ENCODE results near the gene GNAT3. TPM values are rescaled to one million over a fixed set of nuclear protein-coding genes. Genes with fewer than 3 reads are reported as not detected.

The GNAT3 gene
- total RNA-seq (not detected), total RNA-seq (0 reads per million in 2 donors)

DNA sequence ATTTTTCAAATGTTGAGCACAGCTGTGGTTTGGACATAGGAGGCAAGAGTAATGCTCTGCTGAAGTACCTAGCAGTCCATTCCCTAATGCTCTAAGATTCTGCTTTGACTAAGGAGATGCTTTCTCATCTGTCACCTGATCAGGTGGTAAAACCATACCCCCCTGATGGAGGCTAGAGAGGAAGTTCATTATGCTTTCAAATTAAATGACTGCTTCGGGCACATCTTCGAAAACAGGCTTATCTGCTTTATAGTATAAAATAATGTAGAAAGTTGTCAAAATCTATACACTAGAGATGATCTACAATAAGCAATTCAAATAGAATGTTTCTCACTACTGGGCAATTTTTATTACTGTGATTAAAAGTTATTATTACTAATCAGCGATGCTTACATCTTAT, at the start of gene GNAT3:
Gene GNAT3 (minus strand): TSS at position 101 of the 400 bp plus-strand sequence. CDS start 138 bp downstream, outside the sequence.
- ATAC-seq (no peak), DNase-seq (no peak)
- Mint-ChIP-seq H3K4me3 (no peak within 1 kb of the TSS), H3K27me3 (no peaks in the 10 kb centered on the region), H3K4me1 (no peaks in the 10 kb centered on the region), H3K27ac (no peak within 1 kb of the TSS), H3K36me3 (ENCODE audit: low read depth) (no peaks in the 10 kb centered on the region)
- H3K9me3 ChIP-seq (ENCODE audit: control insufficient read depth, low read length, poor library complexity, severe bottlenecking) = no peaks in the 10 kb centered on the region

DNA sequence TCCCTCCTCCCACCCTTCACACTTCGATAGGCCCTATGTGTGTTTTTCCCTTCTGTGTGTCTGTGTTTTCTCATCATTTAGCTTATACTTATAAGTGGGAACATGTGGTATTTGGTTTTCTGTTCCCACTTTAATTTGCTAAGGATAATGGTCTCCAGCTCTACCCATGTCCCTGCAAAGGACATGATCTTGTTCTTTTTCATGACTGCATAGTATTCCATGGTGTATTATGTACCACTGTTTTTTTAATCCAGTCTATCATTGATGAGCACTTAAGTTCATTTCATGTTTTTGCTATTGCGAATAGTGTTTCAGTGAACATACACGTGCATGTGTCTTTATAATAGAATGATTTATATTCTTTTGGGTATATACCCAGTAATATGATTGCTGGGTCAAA, 46.3 kb upstream of the GNAT3 start:
- Mint-ChIP-seq H3K27ac (no peak overlapping the region), H3K27me3 (no peaks in the 10 kb centered on the region), H3K36me3 (ENCODE audit: low read depth) (no peaks in the 10 kb centered on the region), H3K4me3 (no peak overlapping the region), H3K4me1 (no peaks in the 10 kb centered on the region)
- ATAC-seq = no peak
- H3K9me3 ChIP-seq (ENCODE audit: control insufficient read depth, low read length, poor library complexity, severe bottlenecking) = no peaks in the 10 kb centered on the region
- DNase-seq = no peak

DNA sequence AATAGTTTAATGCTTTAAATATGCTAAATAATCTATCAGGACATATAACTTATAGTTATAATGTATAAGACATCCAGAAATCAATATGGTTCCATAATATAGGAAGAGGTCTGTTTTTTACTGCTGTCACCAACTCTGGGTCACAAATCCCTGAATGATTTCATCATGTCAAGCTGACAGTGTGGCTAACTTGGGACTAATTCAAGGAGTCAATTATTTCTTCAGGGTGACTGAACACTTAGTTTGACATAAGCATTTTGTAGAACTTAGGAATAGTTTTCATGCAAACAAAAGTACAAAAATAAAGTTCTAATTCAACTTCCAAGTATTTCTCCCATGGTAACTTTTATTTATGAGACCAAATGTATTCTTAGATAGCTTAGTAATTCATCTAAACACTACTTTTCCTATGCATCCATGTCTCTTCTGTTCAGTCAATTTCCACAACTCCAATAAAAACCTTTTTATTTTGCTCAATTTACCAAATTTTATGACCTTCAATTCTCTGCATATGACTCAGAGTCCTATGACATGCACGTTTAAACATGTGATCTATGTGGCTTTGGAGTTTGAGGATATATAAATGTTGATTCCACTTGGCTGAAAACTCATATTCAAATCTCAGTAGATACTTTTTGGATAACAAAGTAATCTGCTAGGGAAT, 40.3 kb upstream of the GNAT3 start:
- no peaks in the 10 kb centered on the region for H3K36me3 Mint-ChIP-seq (ENCODE audit: low read depth)
- no peak for ATAC-seq
- H3K4me1 Mint-ChIP-seq = no peaks in the 10 kb centered on the region
- H3K9me3 ChIP-seq (ENCODE audit: control insufficient read depth, low read length, poor library complexity, severe bottlenecking) = no peaks in the 10 kb centered on the region
- no peak overlapping the region for H3K4me3 Mint-ChIP-seq
- no peaks in the 10 kb centered on the region for H3K27me3 Mint-ChIP-seq
- no peak overlapping the region for H3K27ac Mint-ChIP-seq
- DNase-seq = no peak

DNA sequence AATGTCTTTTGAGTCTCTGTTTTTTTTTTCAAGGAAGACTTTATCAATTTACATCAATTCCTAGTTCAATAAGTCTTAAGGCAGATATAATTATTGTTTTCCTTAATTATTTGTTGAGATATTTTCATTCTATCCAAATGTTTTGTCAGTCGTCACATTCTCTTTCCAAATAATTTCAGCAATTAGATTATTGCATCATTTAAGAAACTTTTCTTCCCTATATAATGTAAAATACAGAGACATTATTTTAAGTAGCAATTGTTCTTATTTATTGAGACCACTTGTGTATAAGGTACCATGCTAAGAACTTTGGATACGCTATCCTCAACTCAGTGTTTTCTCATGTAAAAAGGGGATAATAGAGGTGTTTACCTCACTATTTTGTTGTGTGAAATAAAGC, 38.1 kb upstream of the GNAT3 start:
- H3K27me3 Mint-ChIP-seq = no peaks in the 10 kb centered on the region
- H3K9me3 ChIP-seq (ENCODE audit: control insufficient read depth, low read length, poor library complexity, severe bottlenecking) = no peaks in the 10 kb centered on the region
- H3K27ac Mint-ChIP-seq = no peak overlapping the region
- ATAC-seq (no peak), DNase-seq (no peak)
- no peaks in the 10 kb centered on the region for H3K36me3 Mint-ChIP-seq (ENCODE audit: low read depth)
- no peaks in the 10 kb centered on the region for H3K4me1 Mint-ChIP-seq
- H3K4me3 Mint-ChIP-seq = no peak overlapping the region

DNA sequence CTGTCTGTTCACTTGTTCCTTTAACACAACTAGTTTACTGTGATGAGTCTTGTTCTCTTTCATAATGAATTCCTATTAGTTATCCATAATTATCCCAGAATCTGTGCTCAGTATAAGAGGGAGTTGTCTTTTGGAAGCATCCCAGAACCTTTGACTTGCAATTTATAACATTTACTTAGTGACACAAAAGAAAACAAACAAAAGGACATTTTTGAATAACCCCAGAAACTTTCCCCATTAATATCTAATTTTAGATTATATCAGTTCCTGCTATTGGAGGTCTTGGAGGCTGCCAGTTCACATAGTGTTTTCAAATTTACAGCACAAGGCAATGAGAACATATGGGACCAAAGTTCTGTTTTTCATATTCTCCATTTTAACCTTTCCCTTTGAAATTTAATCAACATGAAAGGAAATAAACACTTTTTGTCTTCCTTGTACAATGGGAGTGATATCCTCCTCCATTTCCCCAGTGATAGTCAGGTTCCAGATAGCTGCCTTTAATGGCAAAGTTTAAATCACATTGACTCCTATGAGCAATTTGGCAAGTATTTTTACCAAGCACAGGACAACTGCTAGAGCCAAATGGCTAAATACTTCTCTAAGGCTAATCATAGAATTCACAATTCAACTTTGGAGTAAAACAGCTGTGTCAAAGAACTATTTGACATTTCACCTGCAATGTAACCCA, 37.1 kb upstream of the GNAT3 start:
- Mint-ChIP-seq H3K27ac (no peak overlapping the region), H3K27me3 (no peaks in the 10 kb centered on the region), H3K4me1 (no peaks in the 10 kb centered on the region), H3K4me3 (no peak overlapping the region), H3K36me3 (ENCODE audit: low read depth) (no peaks in the 10 kb centered on the region)
- H3K9me3 ChIP-seq (ENCODE audit: control insufficient read depth, low read length, poor library complexity, severe bottlenecking) = no peaks in the 10 kb centered on the region
- ATAC-seq (no peak), DNase-seq (no peak)

DNA sequence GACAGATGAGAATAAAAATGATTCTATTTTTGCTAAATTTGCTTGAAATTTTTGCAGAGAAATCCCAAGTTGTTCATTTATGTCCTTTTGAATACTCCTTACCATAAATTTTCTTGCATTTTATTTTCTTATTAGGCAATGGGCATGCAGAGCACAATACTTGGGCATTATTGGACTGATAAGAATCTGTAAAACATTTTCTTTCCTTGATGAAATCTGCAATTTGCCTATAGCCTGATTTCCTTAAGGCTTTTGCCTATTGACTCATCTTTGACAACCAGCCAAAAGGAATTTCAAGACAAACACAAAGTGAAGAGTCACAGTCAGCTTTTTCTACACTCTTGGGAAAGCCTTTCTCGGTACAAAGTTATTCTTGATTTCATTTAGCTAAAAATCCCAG, 30.5 kb upstream of the GNAT3 start:
- Mint-ChIP-seq H3K4me1 (no peaks in the 10 kb centered on the region), H3K4me3 (no peak overlapping the region), H3K27ac (no peak overlapping the region), H3K36me3 (ENCODE audit: low read depth) (no peaks in the 10 kb centered on the region), H3K27me3 (no peaks in the 10 kb centered on the region)
- ATAC-seq (no peak), DNase-seq (no peak)
- no peaks in the 10 kb centered on the region for H3K9me3 ChIP-seq (ENCODE audit: control insufficient read depth, low read length, poor library complexity, severe bottlenecking)

DNA sequence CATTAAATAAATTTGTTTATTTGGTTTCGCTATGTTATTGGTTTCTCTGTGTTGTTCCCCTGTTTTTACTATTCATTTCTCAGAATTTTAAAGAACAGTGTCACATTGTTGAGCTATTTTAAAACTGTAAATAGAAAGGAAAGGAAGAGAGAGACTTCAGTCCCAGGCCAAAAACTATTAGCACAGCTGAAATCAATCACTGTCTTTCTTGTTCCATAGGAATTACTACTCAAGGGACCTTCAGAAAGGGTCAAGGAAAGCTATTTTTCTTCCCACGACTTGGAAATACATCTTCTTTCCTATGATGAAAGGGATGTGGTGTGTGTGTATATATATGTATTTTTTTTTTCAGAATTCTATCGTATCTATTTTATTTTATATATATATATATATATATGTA, 29.0 kb upstream of the GNAT3 start:
- DNase-seq = no peak
- Mint-ChIP-seq H3K4me1 (no peaks in the 10 kb centered on the region), H3K27me3 (no peaks in the 10 kb centered on the region), H3K4me3 (no peak overlapping the region), H3K36me3 (ENCODE audit: low read depth) (no peaks in the 10 kb centered on the region), H3K27ac (no peak overlapping the region)
- no peak for ATAC-seq
- H3K9me3 ChIP-seq (ENCODE audit: control insufficient read depth, low read length, poor library complexity, severe bottlenecking) = no peaks in the 10 kb centered on the region

DNA sequence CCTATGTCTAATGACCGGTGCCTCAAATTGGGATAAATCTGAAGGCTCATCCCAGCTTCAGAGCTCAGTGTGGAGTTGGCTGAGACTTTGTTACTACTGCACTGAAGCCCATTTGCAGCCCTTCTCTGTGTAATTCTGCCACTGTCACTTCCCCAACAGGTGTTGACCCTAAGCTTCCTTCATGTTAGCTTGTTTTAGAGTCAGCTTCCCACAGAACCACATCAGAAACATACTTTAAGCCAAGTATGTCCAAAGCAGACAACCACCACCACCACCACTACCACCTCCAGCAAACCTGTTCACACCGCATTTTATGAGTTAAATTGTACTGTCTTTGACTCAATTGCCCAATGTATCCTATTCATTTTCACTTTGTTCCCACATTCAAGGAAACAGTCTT, 25.2 kb upstream of the GNAT3 start:
- no peaks in the 10 kb centered on the region for H3K9me3 ChIP-seq (ENCODE audit: control insufficient read depth, low read length, poor library complexity, severe bottlenecking)
- H3K27ac Mint-ChIP-seq = no peak overlapping the region
- H3K4me1 Mint-ChIP-seq = no peaks in the 10 kb centered on the region
- no peak overlapping the region for H3K4me3 Mint-ChIP-seq
- H3K36me3 Mint-ChIP-seq (ENCODE audit: low read depth) = no peaks in the 10 kb centered on the region
- DNase-seq (no peak), ATAC-seq (no peak)
- H3K27me3 Mint-ChIP-seq = no peaks in the 10 kb centered on the region

DNA sequence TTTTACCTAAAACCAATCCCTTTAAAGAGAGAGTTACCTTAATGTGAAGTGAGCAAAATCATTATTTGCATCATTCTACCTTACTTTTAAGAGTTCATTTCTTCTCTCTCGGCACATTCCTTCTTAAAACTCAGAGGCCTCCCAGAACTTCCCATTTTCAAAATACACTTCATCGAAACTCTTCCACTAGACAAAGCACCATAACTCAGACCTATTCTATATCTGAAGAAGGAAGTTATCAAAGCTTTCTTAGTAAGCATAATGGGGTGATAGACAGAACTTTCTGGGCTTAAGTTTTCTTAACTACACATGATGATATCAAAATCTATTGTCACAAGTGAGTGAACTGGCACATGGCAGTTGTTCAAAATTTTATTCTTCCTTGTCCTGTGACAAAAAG, 24.6 kb upstream of the GNAT3 start:
- Mint-ChIP-seq H3K27ac (no peak overlapping the region), H3K27me3 (no peaks in the 10 kb centered on the region), H3K4me1 (no peaks in the 10 kb centered on the region), H3K4me3 (no peak overlapping the region), H3K36me3 (ENCODE audit: low read depth) (no peaks in the 10 kb centered on the region)
- H3K9me3 ChIP-seq (ENCODE audit: control insufficient read depth, low read length, poor library complexity, severe bottlenecking) = no peaks in the 10 kb centered on the region
- DNase-seq = no peak
- no peak for ATAC-seq

DNA sequence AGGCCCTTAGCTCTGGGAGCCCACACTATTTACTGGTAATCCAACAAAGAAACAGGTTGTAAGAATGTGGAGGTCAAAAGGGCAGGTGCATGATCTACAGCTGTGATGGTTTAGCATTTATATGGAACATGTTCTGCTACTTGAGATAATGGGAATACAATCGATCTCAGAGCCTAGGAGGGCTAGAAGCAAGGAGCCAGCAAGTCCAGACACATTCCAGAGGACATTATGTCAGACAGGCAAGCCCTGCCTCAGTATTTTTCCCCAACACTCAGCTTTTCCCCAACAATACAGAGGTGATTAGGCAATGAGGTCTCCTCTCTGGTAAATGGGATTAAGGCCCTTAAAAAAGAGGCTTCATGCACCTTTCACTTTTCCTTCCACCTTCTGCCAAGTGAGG, 21.4 kb upstream of the GNAT3 start:
- Mint-ChIP-seq H3K36me3 (ENCODE audit: low read depth) (no peaks in the 10 kb centered on the region), H3K4me3 (no peak overlapping the region), H3K4me1 (no peaks in the 10 kb centered on the region), H3K27me3 (no peaks in the 10 kb centered on the region), H3K27ac (no peak overlapping the region)
- no peak for DNase-seq
- no peak for ATAC-seq
- no peaks in the 10 kb centered on the region for H3K9me3 ChIP-seq (ENCODE audit: control insufficient read depth, low read length, poor library complexity, severe bottlenecking)

DNA sequence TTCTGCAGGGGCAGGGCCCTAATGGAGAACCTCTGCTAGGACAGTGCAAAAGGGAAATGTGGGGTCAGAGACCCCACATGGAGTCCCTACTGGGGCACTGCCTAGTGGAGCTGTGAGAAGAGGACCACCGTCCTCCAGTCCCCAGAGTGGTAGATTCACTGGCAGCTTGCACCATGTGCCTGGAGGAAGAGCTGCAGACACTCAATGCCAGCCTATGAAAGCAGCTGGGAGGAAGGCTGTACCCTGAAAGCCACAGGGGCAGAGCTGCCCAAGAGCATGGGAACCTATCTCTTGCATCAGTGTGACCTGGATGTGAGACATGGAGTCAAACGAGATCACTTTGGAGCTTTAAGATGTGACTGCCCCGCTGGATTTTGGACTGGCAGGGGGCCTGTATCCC, 20.3 kb upstream of the GNAT3 start:
- H3K9me3 ChIP-seq (ENCODE audit: control insufficient read depth, low read length, poor library complexity, severe bottlenecking) = no peaks in the 10 kb centered on the region
- ATAC-seq (no peak), DNase-seq (no peak)
- Mint-ChIP-seq H3K4me3 (no peak overlapping the region), H3K27me3 (no peaks in the 10 kb centered on the region), H3K27ac (no peak overlapping the region), H3K4me1 (no peaks in the 10 kb centered on the region), H3K36me3 (ENCODE audit: low read depth) (no peaks in the 10 kb centered on the region)

DNA sequence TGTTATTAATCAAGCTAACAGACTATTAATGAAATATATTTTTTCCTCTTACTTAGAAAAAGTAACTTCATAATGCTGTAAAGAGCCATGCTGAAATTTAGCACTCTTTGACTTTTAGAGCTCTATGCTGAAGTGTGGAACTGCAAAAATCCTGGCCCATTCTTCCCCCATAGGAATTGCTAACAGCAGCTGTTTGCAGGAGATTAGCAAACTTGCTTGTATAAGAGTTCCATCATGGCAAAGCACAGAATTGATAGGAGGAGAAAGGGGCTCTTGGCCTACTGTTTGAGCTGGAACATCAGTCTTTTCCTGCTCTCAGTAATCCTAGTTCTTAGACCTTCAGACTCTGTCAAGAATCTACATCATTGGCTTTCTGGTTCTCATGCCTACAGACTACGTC, 18.3 kb upstream of the GNAT3 start:
- H3K36me3 Mint-ChIP-seq (ENCODE audit: low read depth) = no peaks in the 10 kb centered on the region
- no peak overlapping the region for H3K27ac Mint-ChIP-seq
- no peaks in the 10 kb centered on the region for H3K4me1 Mint-ChIP-seq
- H3K9me3 ChIP-seq (ENCODE audit: control insufficient read depth, low read length, poor library complexity, severe bottlenecking) = no peaks in the 10 kb centered on the region
- H3K27me3 Mint-ChIP-seq = no peaks in the 10 kb centered on the region
- no peak for DNase-seq
- no peak overlapping the region for H3K4me3 Mint-ChIP-seq
- no peak for ATAC-seq

DNA sequence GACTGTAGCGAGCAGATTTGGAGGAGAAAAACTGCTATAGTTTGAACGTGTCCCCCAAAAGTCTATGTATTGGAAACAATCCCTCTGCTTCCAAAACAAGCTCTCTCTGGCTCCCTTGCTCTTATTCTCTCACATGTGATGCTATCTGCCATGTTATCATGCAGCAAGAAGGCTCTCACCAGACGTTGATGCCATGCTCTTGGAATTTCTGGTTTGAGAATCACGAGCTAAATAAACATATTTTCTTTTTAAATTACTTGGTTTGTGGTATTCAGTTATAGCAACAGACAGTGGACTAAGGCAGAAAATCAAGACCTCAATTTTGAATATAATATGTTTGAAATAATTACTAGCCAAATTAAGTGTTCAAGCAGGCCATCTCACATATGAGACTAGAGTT, 17.5 kb upstream of the GNAT3 start:
- Mint-ChIP-seq H3K4me3 (no peak overlapping the region), H3K27ac (no peak overlapping the region), H3K27me3 (no peaks in the 10 kb centered on the region), H3K36me3 (ENCODE audit: low read depth) (no peaks in the 10 kb centered on the region), H3K4me1 (no peaks in the 10 kb centered on the region)
- no peak for DNase-seq
- no peaks in the 10 kb centered on the region for H3K9me3 ChIP-seq (ENCODE audit: control insufficient read depth, low read length, poor library complexity, severe bottlenecking)
- no peak for ATAC-seq

DNA sequence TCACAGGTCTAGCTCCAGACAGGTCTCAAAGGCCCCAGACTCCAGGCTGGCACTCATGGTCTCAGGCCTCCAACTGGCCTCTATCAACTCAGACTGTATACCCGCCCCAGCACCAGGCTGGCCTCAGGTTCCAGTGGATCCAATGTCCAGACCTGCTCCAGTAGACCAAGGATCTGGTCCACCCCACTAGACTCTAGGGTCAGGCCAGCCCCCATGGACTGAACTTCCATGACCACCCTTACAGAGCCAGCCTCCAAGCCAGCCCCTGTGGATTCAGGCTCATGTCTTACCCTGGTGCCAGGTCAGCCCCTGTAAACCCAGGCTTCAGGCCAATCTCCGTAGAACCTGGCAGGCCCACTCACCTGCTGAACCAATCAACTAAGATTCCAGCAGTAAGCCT, 16.8 kb upstream of the GNAT3 start:
- H3K4me3 Mint-ChIP-seq = no peak overlapping the region
- no peaks in the 10 kb centered on the region for H3K9me3 ChIP-seq (ENCODE audit: control insufficient read depth, low read length, poor library complexity, severe bottlenecking)
- ATAC-seq (no peak), DNase-seq (no peak)
- no peaks in the 10 kb centered on the region for H3K4me1 Mint-ChIP-seq
- no peaks in the 10 kb centered on the region for H3K36me3 Mint-ChIP-seq (ENCODE audit: low read depth)
- no peaks in the 10 kb centered on the region for H3K27me3 Mint-ChIP-seq
- no peak overlapping the region for H3K27ac Mint-ChIP-seq
